GM06990 (cell line): ENCODE measurements around the gene POLR3A.

Experiments used
- DNase-seq: peaks from one replicate; pipeline ENCODE4 v3.0.0-alpha.2; 2011; ENCODE audit not compliant: insufficient read length; ENCODE audit errors: extremely low read depth
- H3K27me3 ChIP-seq: replicated peaks from 2 replicates; pipeline ENCODE4 v1.6.0; 2011; ENCODE audit warnings: low read length; ENCODE audit not compliant: control insufficient read depth, insufficient read depth
- H3K36me3 ChIP-seq: 2 replicates; pipeline ENCODE4 v1.5.1; 2011; ENCODE audit warnings: low read length; ENCODE audit not compliant: control insufficient read depth, insufficient read depth
- H3K4me3 ChIP-seq: replicated peaks from 2 replicates; pipeline ENCODE4 v1.5.1; 2011; ENCODE audit warnings: low read depth, mild to moderate bottlenecking, control low read depth, low read length
- TF ChIP-seq, protein P1 (sequence below): IDR thresholded peaks from 2 replicates; pipeline ENCODE4 v1.5.1; 2011; ENCODE audit warnings: low read length, control low read depth, mild to moderate bottlenecking, inconsistent platforms; ENCODE audit not compliant: insufficient read depth, poor library complexity, severe bottlenecking

Gene POLR3A

DNA sequence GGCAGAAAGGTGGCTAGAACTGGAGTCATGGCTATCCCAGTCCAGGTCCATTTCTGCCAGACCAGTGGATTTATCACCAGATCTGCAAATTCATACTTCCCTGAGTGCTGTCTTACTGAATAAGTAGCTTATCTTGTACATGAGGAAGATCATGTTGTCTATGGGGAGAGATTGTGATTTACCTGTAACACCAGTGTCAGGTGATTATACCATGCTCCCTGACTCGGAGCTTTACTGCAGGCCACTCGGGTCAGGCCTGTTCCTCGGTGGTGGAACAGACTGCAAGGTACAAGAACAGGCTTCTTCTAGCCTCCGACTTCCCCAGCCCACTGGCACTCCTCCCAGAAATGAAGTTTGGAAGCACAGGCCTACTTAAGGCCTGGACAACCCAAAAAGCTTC, 60.2 kb downstream of the POLR3A start:
- no peak for DNase-seq
- no peaks in the 10 kb centered on the region for H3K27me3 ChIP-seq
- no peaks in the 10 kb centered on the region; the same call in 1 of the 2 replicates for H3K36me3 ChIP-seq
- TF ChIP-seq, protein P1, sequence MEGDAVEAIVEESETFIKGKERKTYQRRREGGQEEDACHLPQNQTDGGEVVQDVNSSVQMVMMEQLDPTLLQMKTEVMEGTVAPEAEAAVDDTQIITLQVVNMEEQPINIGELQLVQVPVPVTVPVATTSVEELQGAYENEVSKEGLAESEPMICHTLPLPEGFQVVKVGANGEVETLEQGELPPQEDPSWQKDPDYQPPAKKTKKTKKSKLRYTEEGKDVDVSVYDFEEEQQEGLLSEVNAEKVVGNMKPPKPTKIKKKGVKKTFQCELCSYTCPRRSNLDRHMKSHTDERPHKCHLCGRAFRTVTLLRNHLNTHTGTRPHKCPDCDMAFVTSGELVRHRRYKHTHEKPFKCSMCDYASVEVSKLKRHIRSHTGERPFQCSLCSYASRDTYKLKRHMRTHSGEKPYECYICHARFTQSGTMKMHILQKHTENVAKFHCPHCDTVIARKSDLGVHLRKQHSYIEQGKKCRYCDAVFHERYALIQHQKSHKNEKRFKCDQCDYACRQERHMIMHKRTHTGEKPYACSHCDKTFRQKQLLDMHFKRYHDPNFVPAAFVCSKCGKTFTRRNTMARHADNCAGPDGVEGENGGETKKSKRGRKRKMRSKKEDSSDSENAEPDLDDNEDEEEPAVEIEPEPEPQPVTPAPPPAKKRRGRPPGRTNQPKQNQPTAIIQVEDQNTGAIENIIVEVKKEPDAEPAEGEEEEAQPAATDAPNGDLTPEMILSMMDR, result no peak
- H3K4me3 ChIP-seq, result no peak overlapping the region

DNA sequence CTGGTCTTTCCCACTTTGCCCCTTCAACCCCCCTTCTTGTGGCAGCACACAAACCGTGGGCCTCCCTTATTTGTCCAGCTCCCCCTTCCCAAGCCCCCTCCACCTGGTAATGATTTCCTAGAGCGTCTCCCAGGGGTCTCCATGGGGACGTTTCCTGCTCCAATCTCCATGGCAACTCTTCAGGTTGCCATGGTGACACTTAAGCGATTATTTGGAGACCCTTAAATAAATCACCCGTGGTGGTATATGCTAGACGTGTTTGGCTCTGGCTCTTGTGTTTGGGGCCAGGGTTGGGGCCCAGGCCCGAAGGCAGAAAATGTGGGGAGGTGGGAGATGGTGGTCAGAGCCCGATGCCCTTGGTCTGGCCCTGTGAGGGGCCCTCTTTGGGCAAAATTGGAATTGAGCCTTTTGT, 61.7 kb downstream of the POLR3A start:
- no peaks in the 10 kb centered on the region for H3K27me3 ChIP-seq
- DNase-seq, result no peak
- TF ChIP-seq, protein P1, result no peak
- no peaks in the 10 kb centered on the region for H3K36me3 ChIP-seq
- H3K4me3 ChIP-seq, result no peak overlapping the region

DNA sequence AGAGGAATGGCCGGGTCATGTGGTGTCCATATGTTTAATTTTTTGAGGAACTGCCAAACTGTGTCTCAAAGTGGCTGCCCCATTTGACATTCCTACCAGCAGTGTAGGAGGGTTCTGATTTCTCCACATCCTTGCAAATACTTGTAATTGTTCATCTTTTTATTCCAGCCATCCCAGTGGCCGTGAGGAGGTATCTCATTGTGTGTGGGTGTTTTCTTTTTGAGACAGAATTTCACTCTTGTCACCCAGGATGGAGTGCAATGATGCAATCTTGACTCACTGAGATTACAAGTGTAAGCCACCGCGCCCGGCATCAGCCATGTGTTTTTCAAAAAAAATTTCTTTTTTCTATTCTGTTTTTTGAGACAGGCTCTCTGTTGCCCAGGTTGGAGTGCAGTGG, 64.0 kb downstream of the POLR3A start:
- TF ChIP-seq, protein P1, result no peak
- no peaks in the 10 kb centered on the region for H3K36me3 ChIP-seq
- DNase-seq, result no peak
- no peaks in the 10 kb centered on the region for H3K27me3 ChIP-seq
- no peak overlapping the region for H3K4me3 ChIP-seq

DNA sequence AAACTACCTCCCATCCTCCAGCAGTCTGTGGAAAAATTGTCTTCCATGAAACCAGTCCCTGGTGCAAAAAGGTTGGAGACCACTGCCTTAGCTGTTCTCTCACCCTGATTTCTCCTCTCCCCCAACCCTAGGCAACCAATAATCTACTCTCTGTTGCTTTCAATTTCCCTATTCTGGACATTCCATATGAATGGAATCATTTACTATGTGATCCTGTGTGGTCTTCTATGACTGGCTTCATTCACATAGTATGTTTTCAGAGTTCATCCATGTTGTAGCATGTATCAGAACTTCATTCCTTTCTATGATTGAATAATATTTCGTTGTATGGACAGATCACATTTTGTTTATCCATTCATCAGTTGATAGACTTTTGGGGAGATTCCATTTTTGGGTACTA, 64.5 kb downstream of the POLR3A start:
- Histone ChIP-seq H3K36me3 (no peaks in the 10 kb centered on the region), H3K4me3 (no peak overlapping the region), H3K27me3 (no peaks in the 10 kb centered on the region; the same call in 1 of the 2 replicates)
- TF ChIP-seq, protein P1, result no peak
- no peak for DNase-seq

DNA sequence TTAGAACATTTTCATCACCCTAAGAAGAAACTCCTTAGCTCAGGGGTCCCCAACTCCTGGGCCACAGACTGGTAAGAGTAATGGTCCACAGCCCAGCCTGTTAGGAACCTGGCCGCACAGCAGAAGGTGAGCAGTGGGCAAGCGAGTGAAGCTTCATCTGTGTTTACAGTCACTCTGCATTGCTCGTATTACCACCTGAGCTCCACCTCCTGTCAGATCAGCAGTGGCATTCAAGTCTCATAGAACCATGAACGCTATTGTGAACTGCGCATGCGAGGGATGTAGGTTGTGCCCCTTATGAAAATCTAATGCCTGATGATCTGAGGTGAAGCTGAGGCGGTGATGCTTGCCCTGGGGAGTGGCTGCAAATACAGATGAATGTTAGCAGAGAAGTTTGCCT, 65.4 kb downstream of the POLR3A start:
- Histone ChIP-seq H3K4me3 (no peak overlapping the region), H3K36me3 (no peaks in the 10 kb centered on the region), H3K27me3 (no peaks in the 10 kb centered on the region; the same call in 1 of the 2 replicates)
- TF ChIP-seq, protein P1, result no peak
- no peak for DNase-seq
